Endothelial cell of umbilical vein (primary cell): ENCODE measurements around the gene CSAG2.

Experiments
- CTCF ChIP-seq, 2 donors: IDR thresholded peaks; 1 replicate in 1 of 2; 2 replicates in 1 of 2; pipeline ENCODE4 v1.5.1; 2011; ENCODE audit warnings: low read length in 2 of 2, mild to moderate bottlenecking in 2 of 2, moderate library complexity in 2 of 2, control low read depth in 1 of 2, inconsistent platforms in 1 of 2, low read depth in 1 of 2; ENCODE audit not compliant: insufficient read depth in 1 of 2; ENCODE audit errors: extremely low read depth in 1 of 2
- EZH2 ChIP-seq: IDR thresholded peaks from 2 replicates; pipeline ENCODE4 v1.6.1; 2012; ENCODE audit warnings: borderline replicate concordance, low read depth, mild to moderate bottlenecking, moderate library complexity, low read length, inconsistent platforms; ENCODE audit not compliant: severe bottlenecking
- FOS ChIP-seq: IDR thresholded peaks from 2 replicates; pipeline ENCODE4 v1.6.1; 2011; ENCODE audit warnings: mild to moderate bottlenecking, low read length, moderate library complexity, borderline replicate concordance; ENCODE audit not compliant: insufficient read depth
- GATA2 ChIP-seq: IDR thresholded peaks from 2 replicates; pipeline ENCODE4 v1.7.0; 2011; ENCODE audit warnings: low read depth, mild to moderate bottlenecking, moderate library complexity, mixed read lengths, low read length; ENCODE audit not compliant: insufficient read length, insufficient read depth
- JUN ChIP-seq: IDR thresholded peaks from 2 replicates; pipeline ENCODE4 v1.6.1; 2011; ENCODE audit warnings: borderline replicate concordance, low read depth; ENCODE audit not compliant: insufficient read length, insufficient read depth
- MYC ChIP-seq: IDR thresholded peaks from one replicate; pipeline ENCODE4 v1.6.1; 2011; ENCODE audit warnings: mild to moderate bottlenecking, low read depth, low read length
- POLR2A ChIP-seq: IDR thresholded peaks from 2 replicates; pipeline ENCODE4 v1.6.1; 2012; ENCODE audit warnings: low read depth, mild to moderate bottlenecking, control low read depth, low read length
- POLR2AphosphoS5 ChIP-seq: IDR thresholded peaks from 2 replicates; pipeline ENCODE4 v1.6.1; 2012; ENCODE audit warnings: low read depth, mild to moderate bottlenecking, control low read depth, low read length, moderate library complexity; ENCODE audit not compliant: insufficient read depth
- TF ChIP-seq, protein P1 (sequence below): IDR thresholded peaks from 2 replicates; pipeline ENCODE4 v1.6.1; 2011; ENCODE audit not compliant: insufficient read depth, insufficient read length

DNA sequence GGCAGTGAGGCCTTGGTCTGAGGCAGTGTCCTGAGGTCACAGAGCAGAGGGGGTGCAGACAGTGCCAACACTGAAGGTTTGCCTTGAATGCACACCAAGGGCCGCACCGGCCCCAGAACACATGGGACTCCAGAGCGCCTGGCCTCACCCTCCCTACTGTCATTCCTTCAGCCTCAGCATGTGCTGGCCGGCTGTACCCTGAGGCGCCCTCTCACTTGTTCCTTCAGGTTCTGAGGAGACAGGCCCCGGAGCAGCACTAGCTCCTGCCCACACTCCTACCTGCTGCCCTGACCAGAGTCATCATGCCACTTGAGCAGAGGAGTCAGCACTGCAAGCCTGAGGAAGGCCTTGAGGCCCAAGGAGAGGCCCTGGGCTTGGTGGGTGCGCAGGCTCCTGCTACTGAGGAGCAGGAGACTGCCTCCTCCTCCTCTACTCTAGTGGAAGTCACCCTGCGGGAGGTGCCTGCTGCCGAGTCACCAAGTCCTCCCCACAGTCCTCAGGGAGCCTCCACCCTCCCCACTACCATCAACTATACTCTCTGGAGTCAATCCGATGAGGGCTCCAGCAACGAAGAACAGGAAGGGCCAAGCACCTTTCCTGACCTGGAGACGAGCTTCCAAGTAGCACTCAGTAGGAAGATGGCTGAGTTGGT, 26.9 kb upstream of the CSAG2 start:
- TF ChIP-seq CTCF (IDR thresholded peaks at IDR 0.05; ENCODE audit: extremely low read depth in 1 of 2, insufficient read depth in 1 of 2, low read depth in 1 of 2, low read length in 2 of 2), result no peak
- TF ChIP-seq POLR2A, result no peak
- TF ChIP-seq EZH2, result no peak
- TF ChIP-seq POLR2AphosphoS5, result no peak
- no peak for TF ChIP-seq JUN
- no peak for TF ChIP-seq MYC
- TF ChIP-seq, protein P1, sequence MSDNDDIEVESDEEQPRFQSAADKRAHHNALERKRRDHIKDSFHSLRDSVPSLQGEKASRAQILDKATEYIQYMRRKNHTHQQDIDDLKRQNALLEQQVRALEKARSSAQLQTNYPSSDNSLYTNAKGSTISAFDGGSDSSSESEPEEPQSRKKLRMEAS, result no peak
- no peak for TF ChIP-seq FOS
- no peak for TF ChIP-seq GATA2
